WERI-Rb-1 (cell line): Measurements from ENCODE around the gene UMAD1.

Source experiments
- DNase-seq: peaks from one replicate; pipeline ENCODE4 v3.0.0-alpha.2; 2020
- H3K27ac ChIP-seq: fragments of 250-450 bp; sonication (Bioruptor Pico); 2 replicates; pipeline ENCODE4 v1.5.1; 2020; ENCODE audit warnings: mild to moderate bottlenecking, moderate library complexity
- H3K27me3 ChIP-seq: fragments of 250-450 bp; sonication (Bioruptor Pico); 2 replicates; pipeline ENCODE4 v1.5.1; 2021; ENCODE audit warnings: mild to moderate bottlenecking, low read depth, moderate library complexity; ENCODE audit not compliant: insufficient read depth, severe bottlenecking
- H3K36me3 ChIP-seq: fragments of 250-450 bp; sonication (Bioruptor Pico); 2 replicates; pipeline ENCODE4 v1.5.1; 2020; ENCODE audit warnings: mild to moderate bottlenecking, moderate library complexity
- H3K4me3 ChIP-seq: 2 replicates; pipeline ENCODE4 v1.5.1; 2011; ENCODE audit warnings: low read depth, mild to moderate bottlenecking, control low read depth, low read length
- H3K9me3 ChIP-seq: fragments of 250-450 bp; sonication (Bioruptor Pico); 2 replicates; pipeline ENCODE4 v1.5.1; 2021; ENCODE audit warnings: mild to moderate bottlenecking, moderate library complexity; ENCODE audit not compliant: severe bottlenecking
- TF ChIP-seq, protein P1 (sequence below): IDR thresholded peaks from 2 replicates; pipeline ENCODE4 v1.5.1; 2011; ENCODE audit warnings: low read depth, mild to moderate bottlenecking, control low read depth, inconsistent platforms, low read length

The UMAD1 gene

DNA sequence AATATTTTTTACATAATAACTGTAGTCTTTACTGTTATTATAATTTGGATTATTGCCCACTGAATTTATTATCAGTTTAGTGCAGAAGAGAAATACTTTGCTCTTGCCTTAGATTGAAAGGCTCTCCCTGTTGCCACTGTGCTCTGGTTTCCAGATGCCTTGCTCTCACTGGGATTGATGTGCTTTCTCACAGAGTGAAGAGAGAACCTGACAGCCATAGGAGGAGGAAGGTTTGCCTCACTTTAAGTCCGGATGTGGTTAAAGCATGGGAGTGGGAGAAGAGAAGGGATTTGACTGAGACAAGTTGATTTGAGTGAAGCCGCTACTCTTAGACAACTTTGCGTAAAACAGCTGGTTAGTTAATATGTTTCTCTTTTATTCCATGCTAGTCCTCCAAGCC, 146.0 kb downstream of the UMAD1 start:
- Histone ChIP-seq H3K27me3 (no peaks in the 10 kb centered on the region), H3K27ac (no peak overlapping the region), H3K9me3 (no peaks in the 10 kb centered on the region), H3K36me3 (no peaks in the 10 kb centered on the region), H3K4me3 (no peak overlapping the region)
- TF ChIP-seq, protein P1, sequence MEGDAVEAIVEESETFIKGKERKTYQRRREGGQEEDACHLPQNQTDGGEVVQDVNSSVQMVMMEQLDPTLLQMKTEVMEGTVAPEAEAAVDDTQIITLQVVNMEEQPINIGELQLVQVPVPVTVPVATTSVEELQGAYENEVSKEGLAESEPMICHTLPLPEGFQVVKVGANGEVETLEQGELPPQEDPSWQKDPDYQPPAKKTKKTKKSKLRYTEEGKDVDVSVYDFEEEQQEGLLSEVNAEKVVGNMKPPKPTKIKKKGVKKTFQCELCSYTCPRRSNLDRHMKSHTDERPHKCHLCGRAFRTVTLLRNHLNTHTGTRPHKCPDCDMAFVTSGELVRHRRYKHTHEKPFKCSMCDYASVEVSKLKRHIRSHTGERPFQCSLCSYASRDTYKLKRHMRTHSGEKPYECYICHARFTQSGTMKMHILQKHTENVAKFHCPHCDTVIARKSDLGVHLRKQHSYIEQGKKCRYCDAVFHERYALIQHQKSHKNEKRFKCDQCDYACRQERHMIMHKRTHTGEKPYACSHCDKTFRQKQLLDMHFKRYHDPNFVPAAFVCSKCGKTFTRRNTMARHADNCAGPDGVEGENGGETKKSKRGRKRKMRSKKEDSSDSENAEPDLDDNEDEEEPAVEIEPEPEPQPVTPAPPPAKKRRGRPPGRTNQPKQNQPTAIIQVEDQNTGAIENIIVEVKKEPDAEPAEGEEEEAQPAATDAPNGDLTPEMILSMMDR: no peak
- no peak for DNase-seq

DNA sequence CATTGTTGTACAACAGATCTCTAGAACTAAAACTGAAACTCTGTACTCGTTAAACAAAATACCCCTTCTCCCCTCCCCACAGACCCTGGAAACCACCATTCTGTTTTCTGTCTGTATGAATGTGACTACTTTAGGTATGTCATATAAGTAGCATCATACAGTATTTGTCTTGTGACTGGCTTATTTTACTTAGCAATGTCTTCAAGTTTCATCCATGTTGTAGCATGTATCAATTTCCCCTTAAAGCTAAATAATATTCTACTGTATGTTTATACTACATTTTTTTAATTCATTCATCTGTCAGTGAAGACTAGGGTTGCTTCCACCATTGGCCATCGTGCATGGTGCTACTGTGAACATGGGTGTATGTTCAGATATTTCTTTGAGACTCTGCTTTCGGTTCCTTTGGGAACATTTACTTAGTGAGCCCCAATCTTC, 149.0 kb downstream of the UMAD1 start:
- Histone ChIP-seq H3K4me3 (no peak overlapping the region), H3K27me3 (no peaks in the 10 kb centered on the region), H3K9me3 (no peaks in the 10 kb centered on the region), H3K27ac (no peak overlapping the region), H3K36me3 (no peaks in the 10 kb centered on the region)
- DNase-seq: no peak
- TF ChIP-seq, protein P1: no peak

DNA sequence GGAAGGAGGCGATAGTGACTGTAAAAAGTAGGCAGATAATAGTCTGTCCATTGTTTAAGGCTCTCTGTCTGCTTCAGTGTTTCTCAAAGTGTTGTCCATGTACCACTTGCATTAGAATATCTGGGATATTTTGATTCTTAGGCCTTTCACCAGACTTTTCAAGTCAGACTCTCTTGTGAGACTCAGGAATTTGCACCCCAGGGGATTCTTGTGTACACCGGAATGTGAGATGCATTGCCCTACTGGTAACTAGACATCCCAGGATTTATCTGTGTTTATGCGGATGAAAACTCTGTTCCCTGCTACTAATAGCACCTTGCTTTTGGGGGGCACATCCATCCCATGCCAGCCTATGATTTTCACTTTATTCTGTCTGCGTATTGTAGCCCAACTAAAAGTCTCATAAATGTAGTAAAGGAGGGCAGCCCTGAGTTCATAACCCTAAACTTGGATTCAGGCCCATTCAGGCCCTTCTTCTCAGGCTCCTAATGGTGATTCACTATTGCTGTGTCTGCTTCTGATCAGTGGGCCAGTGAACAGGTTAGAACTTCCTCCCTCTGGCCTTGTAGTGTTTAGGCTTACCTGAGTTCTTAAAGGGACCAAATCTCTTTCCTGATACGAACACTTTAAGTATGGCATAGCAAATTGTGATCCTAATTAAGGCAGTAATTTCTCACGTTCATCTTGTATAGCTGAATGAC, 149.6 kb downstream of the UMAD1 start:
- H3K9me3 ChIP-seq: no peaks in the 10 kb centered on the region
- H3K36me3 ChIP-seq: no peaks in the 10 kb centered on the region
- TF ChIP-seq, protein P1: no peak
- DNase-seq: no peak
- H3K27ac ChIP-seq: no peak overlapping the region
- H3K27me3 ChIP-seq: no peaks in the 10 kb centered on the region
- no peak overlapping the region for H3K4me3 ChIP-seq

DNA sequence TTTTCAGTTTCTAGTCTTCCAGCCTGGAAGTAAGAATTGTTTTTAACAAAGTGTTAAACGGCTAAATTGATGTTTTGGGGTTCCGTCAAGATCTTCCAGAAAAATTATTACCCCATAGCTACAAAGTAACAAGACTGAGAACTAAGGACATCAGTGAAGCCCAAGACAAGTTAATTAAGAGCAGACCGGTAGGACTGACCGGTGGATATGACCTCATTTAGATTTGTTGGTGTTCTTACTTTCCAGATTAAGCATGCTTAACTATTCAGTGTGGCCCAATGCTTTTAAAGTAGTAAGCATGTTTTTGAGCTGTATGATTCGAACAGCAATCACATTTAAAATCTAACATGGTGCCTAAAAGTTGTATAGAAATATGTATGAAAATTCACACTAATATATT, 151.0 kb downstream of the UMAD1 start:
- no peak overlapping the region for H3K27ac ChIP-seq
- no peaks in the 10 kb centered on the region for H3K36me3 ChIP-seq
- no peaks in the 10 kb centered on the region for H3K27me3 ChIP-seq
- DNase-seq: no peak
- no peak overlapping the region for H3K4me3 ChIP-seq
- H3K9me3 ChIP-seq: no peaks in the 10 kb centered on the region
- TF ChIP-seq, protein P1: no peak

DNA sequence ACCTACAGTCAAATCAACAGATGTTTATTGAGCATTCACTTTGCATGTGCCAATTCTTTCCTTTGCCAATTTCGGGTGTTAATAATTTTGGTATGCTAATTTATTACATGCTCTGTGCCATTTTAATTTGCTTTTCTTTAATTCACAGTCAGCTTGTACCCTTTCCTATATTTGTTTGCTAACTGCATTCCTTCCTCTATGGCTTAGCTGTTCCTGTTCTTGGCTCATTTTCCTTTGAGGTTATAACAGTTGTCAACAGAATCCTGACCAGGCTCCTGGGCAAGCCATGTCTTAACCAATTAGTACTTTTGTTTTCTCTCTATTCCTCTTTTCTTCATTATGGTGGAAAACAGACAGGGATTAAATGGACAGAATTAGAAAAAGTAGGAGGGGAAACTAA, 151.5 kb downstream of the UMAD1 start:
- Histone ChIP-seq H3K4me3 (no peak overlapping the region), H3K27me3 (no peaks in the 10 kb centered on the region), H3K36me3 (no peaks in the 10 kb centered on the region), H3K9me3 (no peaks in the 10 kb centered on the region), H3K27ac (no peak overlapping the region)
- TF ChIP-seq, protein P1: no peak
- DNase-seq: no peak

DNA sequence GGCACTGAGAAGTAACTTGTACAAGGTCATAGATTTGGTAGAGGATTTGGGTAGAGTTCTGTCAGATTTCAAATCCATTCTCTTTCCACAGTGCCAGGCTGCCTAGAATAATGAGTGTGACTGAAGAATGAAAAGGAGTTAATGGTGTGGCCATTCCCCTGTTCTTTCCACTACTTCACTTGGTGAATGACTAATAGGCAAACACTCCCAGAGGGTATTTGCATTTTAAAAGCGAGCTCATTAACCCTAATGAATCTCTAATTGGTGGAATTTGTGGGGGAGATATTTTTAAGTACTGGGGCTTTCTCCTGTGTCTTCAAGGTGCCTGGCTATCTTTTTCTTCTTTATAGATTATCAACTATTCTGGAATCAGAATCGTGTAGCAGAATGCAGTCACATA, 152.7 kb downstream of the UMAD1 start:
- no peaks in the 10 kb centered on the region for H3K36me3 ChIP-seq
- DNase-seq: no peak
- H3K4me3 ChIP-seq: no peak overlapping the region
- H3K27ac ChIP-seq: no peak overlapping the region
- TF ChIP-seq, protein P1: no peak
- H3K27me3 ChIP-seq: no peaks in the 10 kb centered on the region
- no peaks in the 10 kb centered on the region for H3K9me3 ChIP-seq
